Measurements from ENCODE around the gene LDAH. TPM values are rescaled to one million over a fixed set of nuclear protein-coding genes. Genes with fewer than 3 reads are reported as not detected.

The LDAH gene
- total RNA-seq, 1 donor from 2014 or later: 35.9 TPM

DNA sequence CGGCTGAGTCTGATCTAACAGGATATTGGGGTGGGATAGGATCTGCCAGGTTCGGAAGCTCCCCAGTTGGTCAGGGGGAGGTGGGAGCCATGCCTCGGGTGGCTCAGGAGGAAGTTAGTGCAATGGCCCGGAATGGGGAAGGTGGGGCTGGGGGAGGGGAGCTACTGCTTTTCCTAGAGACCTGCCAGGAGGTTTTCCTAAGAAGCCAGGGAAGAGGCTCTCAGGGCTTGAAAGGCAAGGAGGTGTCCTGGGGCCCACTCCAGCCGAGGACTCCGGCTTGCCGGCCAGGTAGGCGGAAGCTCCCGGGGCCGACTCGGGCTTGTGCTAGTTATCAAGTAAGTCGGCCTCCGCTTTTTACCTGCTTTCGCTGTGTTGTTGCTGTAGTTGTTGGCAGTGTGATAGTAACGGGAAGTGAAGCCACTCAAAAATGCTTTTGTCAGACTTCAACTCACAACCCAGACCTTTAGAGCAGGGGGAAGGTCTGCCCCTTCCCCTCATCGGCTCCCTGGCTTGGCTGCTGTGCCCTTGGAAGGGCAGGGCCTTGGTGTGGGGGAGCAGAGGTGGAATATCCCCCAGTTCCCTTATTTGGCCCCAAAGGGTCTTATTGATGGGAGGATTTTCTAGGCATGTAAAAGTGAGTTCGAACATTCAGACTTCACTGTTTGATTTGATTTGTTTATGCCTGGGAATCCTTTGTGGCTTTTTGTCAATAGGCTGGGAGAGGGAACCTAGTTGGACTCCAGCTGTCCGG is 150.5 kb downstream of the LDAH start:
- H3K36me3 Mint-ChIP-seq (ENCODE audit: low read depth): no peaks in the 10 kb centered on the region
- no peak overlapping the region for H3K4me3 Mint-ChIP-seq (ENCODE audit: low read depth)
- no peak overlapping the region for H3K27ac Mint-ChIP-seq
- DNase-seq (ENCODE audit: low spot score): no peak
- no peaks in the 10 kb centered on the region for H3K9me3 Mint-ChIP-seq
- peaks cover 33% of the 10 kb centered on the region for H3K27me3 Mint-ChIP-seq (ENCODE audit: low read depth)
- intact Hi-C loops (cut with micrococcal nuclease): no loop called here
- H3K4me1 Mint-ChIP-seq (ENCODE audit: low read depth): no peaks in the 10 kb centered on the region

DNA sequence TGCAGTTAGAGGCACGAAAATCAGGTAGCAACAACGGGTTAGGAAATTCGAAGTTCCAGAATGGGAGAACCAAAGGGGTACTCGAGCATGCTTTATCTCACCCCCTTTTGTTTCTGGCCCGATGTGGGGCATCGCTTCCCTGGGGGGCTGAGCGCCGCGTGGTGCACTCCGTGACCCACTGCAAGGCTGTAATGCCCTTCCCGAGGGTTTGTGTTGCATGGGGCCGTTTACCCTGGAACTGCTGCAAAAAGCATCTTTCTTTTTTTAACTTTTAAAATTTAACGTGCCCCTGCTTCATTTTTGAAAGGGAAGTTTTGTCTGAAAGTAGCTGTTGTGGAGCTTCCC is 151.2 kb downstream of the LDAH start:
- Mint-ChIP-seq H3K27ac (no peak overlapping the region), H3K9me3 (no peaks in the 10 kb centered on the region), H3K4me3 (ENCODE audit: low read depth) (no peak overlapping the region), H3K4me1 (ENCODE audit: low read depth) (no peaks in the 10 kb centered on the region), H3K27me3 (ENCODE audit: low read depth) (peaks cover 33% of the 10 kb centered on the region), H3K36me3 (ENCODE audit: low read depth) (no peaks in the 10 kb centered on the region)
- DNase-seq (ENCODE audit: low spot score): no peak
- intact Hi-C loops (cut with micrococcal nuclease): no loop called here

DNA sequence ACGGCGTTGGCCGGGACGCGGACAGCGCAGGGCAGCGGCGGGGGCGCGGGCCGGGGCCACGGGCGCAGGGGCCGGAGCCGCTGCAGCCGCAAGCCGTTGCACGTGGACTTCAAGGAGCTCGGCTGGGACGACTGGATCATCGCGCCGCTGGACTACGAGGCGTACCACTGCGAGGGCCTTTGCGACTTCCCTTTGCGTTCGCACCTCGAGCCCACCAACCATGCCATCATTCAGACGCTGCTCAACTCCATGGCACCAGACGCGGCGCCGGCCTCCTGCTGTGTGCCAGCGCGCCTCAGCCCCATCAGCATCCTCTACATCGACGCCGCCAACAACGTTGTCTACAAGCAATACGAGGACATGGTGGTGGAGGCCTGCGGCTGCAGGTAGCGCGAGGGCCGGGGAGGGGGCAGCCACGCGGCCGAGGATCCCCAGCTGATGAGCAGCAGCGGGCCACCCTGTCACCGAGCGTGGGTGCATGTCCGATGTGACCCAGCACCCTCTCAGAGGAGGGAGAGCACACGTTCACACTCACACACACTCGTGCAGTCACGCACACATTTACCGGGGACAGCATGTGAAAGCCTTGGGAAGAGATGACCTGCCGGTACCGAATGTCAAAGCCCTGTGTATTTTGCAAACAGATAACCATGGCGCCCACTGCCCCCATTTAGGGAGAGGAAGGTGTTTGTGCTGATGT is 151.7 kb downstream of the LDAH start:
- Mint-ChIP-seq H3K27me3 (ENCODE audit: low read depth) (peaks cover 37% of the 10 kb centered on the region), H3K4me3 (ENCODE audit: low read depth) (no peak overlapping the region), H3K4me1 (ENCODE audit: low read depth) (no peaks in the 10 kb centered on the region), H3K27ac (no peak overlapping the region), H3K36me3 (ENCODE audit: low read depth) (no peaks in the 10 kb centered on the region), H3K9me3 (no peaks in the 10 kb centered on the region)
- intact Hi-C loops (cut with micrococcal nuclease): no loop called here
- no peak for DNase-seq (ENCODE audit: low spot score)

DNA sequence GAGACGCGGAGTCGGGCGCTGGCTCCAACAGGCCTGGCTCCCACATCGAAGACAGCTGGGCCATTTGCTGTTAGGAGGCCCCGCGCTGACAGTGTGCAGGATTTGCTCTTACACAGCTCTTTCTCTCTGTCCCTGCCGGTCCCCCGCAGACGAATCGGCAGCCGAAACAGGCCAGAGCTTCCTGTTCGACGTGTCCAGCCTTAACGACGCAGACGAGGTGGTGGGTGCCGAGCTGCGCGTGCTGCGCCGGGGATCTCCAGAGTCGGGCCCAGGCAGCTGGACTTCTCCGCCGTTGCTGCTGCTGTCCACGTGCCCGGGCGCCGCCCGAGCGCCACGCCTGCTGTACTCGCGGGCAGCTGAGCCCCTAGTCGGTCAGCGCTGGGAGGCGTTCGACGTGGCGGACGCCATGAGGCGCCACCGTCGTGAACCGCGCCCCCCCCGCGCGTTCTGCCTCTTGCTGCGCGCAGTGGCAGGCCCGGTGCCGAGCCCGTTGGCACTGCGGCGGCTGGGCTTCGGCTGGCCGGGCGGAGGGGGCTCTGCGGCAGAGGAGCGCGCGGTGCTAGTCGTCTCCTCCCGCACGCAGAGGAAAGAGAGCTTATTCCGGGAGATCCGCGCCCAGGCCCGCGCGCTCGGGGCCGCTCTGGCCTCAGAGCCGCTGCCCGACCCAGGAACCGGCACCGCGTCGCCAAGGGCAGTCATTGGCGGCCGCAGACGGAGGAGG is 152.4 kb downstream of the LDAH start:
- H3K9me3 Mint-ChIP-seq: no peaks in the 10 kb centered on the region
- H3K36me3 Mint-ChIP-seq (ENCODE audit: low read depth): no peaks in the 10 kb centered on the region
- DNase-seq (ENCODE audit: low spot score): no peak
- H3K4me1 Mint-ChIP-seq (ENCODE audit: low read depth): no peaks in the 10 kb centered on the region
- intact Hi-C loops (cut with micrococcal nuclease): no loop called here
- H3K27me3 Mint-ChIP-seq (ENCODE audit: low read depth): peaks cover 39% of the 10 kb centered on the region
- no peak overlapping the region for H3K27ac Mint-ChIP-seq
- H3K4me3 Mint-ChIP-seq (ENCODE audit: low read depth): no peak overlapping the region

DNA sequence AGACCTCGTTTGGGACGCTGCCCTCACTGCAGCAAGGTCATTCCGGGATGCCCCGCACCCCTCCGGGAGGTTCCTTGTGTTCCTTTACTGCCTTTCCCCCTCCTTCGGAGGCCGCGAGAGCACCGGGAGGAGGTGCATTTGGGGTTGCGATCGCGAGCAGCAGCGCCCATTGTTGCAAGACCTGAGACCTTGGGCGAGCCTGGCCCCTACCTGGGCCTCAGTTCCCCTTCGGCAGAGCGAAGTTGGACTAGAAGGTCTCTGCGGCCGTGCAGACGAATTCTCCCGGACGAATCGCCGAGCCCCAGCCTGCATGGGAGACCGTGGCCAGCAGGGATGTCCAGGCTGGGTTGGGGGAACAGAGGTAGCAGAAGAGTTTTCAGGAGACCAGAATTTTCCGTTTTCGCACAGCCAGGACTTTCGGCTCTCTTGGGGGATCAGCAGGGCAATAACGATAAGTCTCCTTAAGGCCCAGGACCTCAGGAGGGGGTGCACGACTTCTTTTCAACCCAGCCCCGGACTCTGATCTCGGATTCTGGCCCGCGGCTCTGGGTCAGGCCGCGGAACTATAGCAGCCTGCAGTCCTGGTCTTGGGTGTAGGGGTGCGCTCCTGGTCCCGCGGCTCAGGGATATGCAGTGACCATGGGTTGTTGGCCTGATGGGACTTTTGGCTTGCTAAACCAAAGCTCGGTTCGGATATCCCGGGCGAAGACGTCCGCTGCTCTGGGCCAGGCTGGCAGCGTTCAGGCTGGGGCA is 153.2 kb downstream of the LDAH start:
- H3K36me3 Mint-ChIP-seq (ENCODE audit: low read depth): no peaks in the 10 kb centered on the region
- no peaks in the 10 kb centered on the region for H3K9me3 Mint-ChIP-seq
- DNase-seq (ENCODE audit: low spot score): no peak
- peaks cover 46% of the 10 kb centered on the region for H3K27me3 Mint-ChIP-seq (ENCODE audit: low read depth)
- intact Hi-C loops (cut with micrococcal nuclease): loop anchor here (5.0 to 10.0 kb wide), 2 partner anchors 445 to 1317 kb away; no protein-coding TSS in a partner anchor
- H3K4me3 Mint-ChIP-seq (ENCODE audit: low read depth): no peak overlapping the region
- H3K27ac Mint-ChIP-seq: no peak overlapping the region
- no peaks in the 10 kb centered on the region for H3K4me1 Mint-ChIP-seq (ENCODE audit: low read depth)

DNA sequence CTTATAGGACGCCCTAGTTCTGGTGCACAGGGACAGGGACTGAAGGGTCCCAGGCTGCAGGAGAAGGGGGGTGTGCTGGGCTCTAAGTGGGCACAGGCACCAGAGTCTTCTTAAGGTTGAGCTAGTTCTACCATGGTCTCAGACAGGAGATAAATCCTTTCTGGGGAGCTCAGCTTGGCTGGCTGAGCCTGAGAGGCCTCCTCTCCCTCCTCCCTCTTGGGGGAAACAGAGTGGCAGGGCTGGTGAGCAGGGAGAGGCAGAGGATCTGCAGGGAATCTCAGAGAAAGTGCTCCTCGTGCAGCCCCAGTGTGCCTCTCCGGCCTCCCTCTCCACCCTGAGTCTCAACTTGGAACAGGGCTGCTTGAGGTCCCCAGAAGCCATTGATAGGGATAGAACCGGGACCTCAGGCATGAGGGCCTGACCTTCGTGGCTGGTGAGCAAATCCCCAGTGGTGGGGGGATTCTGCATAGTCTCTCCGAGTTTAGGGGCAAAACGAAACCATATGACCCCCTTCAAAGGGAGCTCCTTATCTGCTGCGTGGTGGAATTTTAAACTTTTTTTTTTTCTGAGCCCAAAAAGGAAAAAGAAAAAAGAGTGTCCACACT is 153.9 kb downstream of the LDAH start:
- H3K27me3 Mint-ChIP-seq (ENCODE audit: low read depth): peaks cover 53% of the 10 kb centered on the region
- H3K27ac Mint-ChIP-seq: no peak overlapping the region
- no peaks in the 10 kb centered on the region for H3K36me3 Mint-ChIP-seq (ENCODE audit: low read depth)

DNA sequence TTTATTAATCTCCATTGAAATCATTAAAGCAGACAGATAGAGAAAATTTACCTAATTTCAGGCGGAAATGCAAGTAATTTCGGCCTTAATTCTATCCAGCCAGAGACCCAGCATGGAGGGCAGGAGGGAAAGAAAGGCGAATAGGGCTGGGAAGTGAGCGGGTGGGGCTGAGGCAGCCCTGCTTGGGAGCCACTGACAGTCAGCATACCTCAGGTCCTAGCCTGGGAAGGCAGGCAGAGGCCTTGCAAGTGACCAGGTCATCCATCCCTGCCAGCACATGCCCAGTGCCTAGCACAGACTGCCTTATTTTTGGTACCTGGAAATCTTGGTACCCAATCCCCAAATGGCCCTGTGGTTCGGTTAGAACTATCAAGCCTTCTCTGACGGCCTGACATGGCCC is 154.4 kb downstream of the LDAH start:
- peaks cover 58% of the 10 kb centered on the region for H3K27me3 Mint-ChIP-seq (ENCODE audit: low read depth)
- intact Hi-C loops (cut with micrococcal nuclease): loop anchor here (5.0 to 10.0 kb wide), 2 partner anchors 446 to 1316 kb away; no protein-coding TSS in a partner anchor
- no peak for DNase-seq (ENCODE audit: low spot score)
- H3K27ac Mint-ChIP-seq: no peak overlapping the region
- H3K36me3 Mint-ChIP-seq (ENCODE audit: low read depth): no peaks in the 10 kb centered on the region
- H3K4me3 Mint-ChIP-seq (ENCODE audit: low read depth): peak overlapping the region; percentile 49
- no peaks in the 10 kb centered on the region for H3K4me1 Mint-ChIP-seq (ENCODE audit: low read depth)
- H3K9me3 Mint-ChIP-seq: no peaks in the 10 kb centered on the region

More for the DNA sequence above, 153.9 kb downstream of the LDAH start:
- H3K4me1 Mint-ChIP-seq (ENCODE audit: low read depth): no peaks in the 10 kb centered on the region
- no peak overlapping the region for H3K4me3 Mint-ChIP-seq (ENCODE audit: low read depth)
- H3K9me3 Mint-ChIP-seq: no peaks in the 10 kb centered on the region
- intact Hi-C loops (cut with micrococcal nuclease): loop anchor here (5.0 to 10.0 kb wide), 2 partner anchors 446 to 1317 kb away; no protein-coding TSS in a partner anchor
- no peak for DNase-seq (ENCODE audit: low spot score)

DNA sequence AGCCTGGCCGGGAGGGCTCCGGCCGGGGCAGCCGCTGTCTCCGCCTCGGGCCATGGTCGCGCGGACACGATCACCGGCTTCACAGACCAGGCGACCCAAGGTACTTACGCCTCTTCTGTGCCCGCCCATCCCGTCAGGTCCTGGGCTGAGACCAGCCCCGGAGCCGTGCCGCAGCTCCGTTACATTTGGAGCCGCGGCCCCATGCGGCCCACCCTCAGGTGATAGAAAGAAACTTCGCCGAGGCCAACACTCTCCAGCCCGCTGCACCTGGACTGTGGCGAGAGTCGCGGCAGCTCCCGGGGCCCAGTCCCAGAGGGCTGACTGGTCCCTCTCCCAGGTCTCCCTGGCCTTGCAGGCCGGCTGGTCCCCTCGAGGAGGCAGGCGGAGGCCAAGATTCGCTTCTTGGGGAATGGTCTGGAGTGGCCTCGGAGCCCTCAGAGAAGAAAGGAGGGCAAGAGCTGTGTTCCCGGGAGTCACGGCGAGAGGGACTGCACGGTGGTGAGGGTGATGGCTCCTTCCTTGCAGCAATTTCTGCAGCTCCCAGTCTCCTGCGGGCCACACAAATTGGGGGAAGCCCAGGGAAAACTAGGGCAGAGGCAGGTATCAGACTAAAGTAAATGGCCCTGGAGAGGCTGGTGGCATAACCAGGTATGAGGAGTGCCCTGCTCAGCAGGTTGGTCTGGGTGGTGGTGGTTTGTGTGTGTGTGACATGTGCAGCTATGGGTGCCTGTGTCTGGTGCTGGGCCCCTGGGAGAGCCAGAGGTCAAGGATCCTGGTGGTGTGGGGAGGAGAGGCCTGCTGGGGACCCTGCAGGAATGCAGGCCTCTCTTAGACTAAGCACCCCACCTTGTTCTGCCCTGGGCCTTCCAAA is 155.1 kb downstream of the LDAH start:
- Mint-ChIP-seq H3K4me3 (ENCODE audit: low read depth) (peak overlapping the region; percentile 49), H3K9me3 (no peaks in the 10 kb centered on the region), H3K36me3 (ENCODE audit: low read depth) (no peaks in the 10 kb centered on the region), H3K27me3 (ENCODE audit: low read depth) (peaks cover 60% of the 10 kb centered on the region), H3K27ac (no peak overlapping the region), H3K4me1 (ENCODE audit: low read depth) (no peaks in the 10 kb centered on the region)
- DNase-seq (ENCODE audit: low spot score): no peak
- intact Hi-C loops (cut with micrococcal nuclease): loop anchor here (5.0 to 10.0 kb wide), 2 partner anchors 447 to 1315 kb away; no protein-coding TSS in a partner anchor

DNA sequence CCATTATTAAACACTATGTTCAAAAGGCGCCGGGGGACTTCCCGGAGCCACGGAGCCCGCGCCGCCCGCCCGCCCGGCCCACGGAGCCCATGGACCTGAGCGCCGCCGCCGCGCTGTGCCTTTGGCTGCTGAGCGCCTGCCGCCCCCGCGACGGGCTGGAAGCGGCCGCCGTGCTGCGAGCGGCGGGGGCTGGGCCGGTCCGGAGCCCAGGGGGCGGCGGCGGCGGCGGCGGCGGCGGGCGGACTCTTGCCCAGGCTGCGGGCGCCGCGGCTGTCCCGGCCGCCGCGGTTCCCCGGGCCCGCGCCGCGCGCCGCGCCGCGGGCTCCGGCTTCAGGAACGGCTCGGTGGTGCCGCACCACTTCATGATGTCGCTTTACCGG is 155.8 kb downstream of the LDAH start:
- Mint-ChIP-seq H3K4me3 (ENCODE audit: low read depth) (no peak overlapping the region), H3K27ac (no peak overlapping the region), H3K4me1 (ENCODE audit: low read depth) (no peaks in the 10 kb centered on the region), H3K9me3 (no peaks in the 10 kb centered on the region), H3K36me3 (ENCODE audit: low read depth) (no peaks in the 10 kb centered on the region), H3K27me3 (ENCODE audit: low read depth) (peaks cover 60% of the 10 kb centered on the region)
- no peak for DNase-seq (ENCODE audit: low spot score)
- intact Hi-C loops (cut with micrococcal nuclease): loop anchor here (5.0 to 10.0 kb wide), 2 partner anchors 448 to 1315 kb away; no protein-coding TSS in a partner anchor

DNA sequence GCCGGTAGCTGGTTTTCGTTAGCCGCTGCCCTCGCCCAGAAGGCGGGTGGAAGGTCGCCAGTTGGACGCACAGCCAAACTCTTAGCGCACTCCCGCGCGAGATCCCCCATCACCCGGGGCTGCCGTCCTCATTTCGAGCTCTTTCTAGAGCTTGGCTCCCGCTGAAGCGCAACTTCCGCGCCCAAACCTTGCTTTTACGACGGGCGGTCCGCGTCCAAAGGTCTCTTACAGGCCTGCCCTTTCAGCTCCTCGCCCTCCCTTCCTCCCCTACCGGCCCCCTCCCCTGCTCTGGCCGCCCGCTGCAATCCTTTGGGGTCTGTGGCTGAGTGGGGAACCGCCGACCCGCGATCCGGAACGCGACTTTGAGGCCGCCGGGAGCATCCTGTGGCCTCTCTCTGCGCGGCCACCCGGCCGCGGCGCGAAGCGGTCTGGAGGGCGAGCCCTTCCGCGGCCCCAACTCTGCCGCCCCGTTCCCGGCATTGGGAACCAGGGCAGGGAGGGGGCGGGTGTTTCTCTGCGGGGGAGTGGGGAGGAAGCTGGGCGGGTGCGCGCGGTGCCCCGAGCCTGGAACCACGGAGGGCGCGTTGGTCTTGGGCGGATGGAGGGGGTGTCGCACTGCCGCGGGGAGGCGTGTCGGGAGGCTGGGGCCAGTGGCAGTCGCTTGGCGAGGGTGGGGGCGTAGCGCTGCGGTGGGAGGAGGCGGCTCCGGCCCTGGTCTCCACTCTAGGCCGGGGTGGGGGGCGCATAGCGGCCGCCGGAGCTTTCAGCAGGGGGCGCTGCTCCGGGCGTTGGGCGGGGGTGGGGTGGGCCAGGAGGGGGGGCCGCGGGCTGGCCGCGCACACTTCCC is 156.4 kb downstream of the LDAH start, which contains the start of gene GDF7:
GDF7 (plus strand) TSS at position 841 of the 847 bp plus-strand sequence. CDS start 96 bp downstream, outside the sequence.
- intact Hi-C loops (cut with micrococcal nuclease): loop anchor here (5.0 to 10.0 kb wide), 2 partner anchors 448 to 1314 kb away; no protein-coding TSS in a partner anchor
- no peak for DNase-seq (ENCODE audit: low spot score)
- Mint-ChIP-seq H3K27ac (no peak within 1 kb of the TSS), H3K27me3 (ENCODE audit: low read depth) (peaks cover 64% of the 10 kb centered on the region), H3K36me3 (ENCODE audit: low read depth) (no peaks in the 10 kb centered on the region), H3K4me3 (ENCODE audit: low read depth) (peak within 1 kb of the TSS; percentile 55), H3K4me1 (ENCODE audit: low read depth) (no peaks in the 10 kb centered on the region), H3K9me3 (no peaks in the 10 kb centered on the region)

DNA sequence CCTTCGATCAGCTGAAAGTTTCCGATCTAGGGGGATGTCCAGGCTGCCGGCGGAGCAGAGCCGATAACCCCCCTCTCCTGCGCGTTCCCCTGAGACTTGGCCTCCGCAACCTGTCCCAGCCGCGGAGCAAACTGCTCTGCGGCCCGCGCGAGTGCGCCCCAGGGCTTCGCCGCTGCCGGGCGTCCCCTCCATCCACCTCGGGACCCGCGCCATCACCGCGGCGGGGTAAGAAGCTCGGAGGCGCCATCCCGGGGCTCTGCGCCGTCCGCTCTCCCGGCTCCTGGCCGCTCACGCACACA is 156.9 kb downstream of the LDAH start:
- Mint-ChIP-seq H3K27ac (no peak overlapping the region), H3K9me3 (no peaks in the 10 kb centered on the region), H3K27me3 (ENCODE audit: low read depth) (peaks cover 69% of the 10 kb centered on the region), H3K4me1 (ENCODE audit: low read depth) (no peaks in the 10 kb centered on the region), H3K4me3 (ENCODE audit: low read depth) (peak overlapping the region; percentile 55), H3K36me3 (ENCODE audit: low read depth) (no peaks in the 10 kb centered on the region)
- DNase-seq (ENCODE audit: low spot score): no peak
- intact Hi-C loops (cut with micrococcal nuclease): loop anchor here (5.0 to 10.0 kb wide), 2 partner anchors 449 to 1314 kb away; no protein-coding TSS in a partner anchor

All from activated T-helper 2 cell treated with anti-CD3 and anti-CD28 coated beads, Interferon-gamma antibody, Interleukin-2, Interleukin-4, amounts not matched to agents 10 μg/mL and 5 μg/mL and 100 μg/mL, durations not matched to agents 14 hours and 24 hours and 36 hours (primary cell).